K562 (cell line): ENCODE measurements around the gene ZNF546. TPM values are rescaled to one million over a fixed set of nuclear protein-coding genes. Genes with fewer than 3 reads are reported as not detected.
A peak's percentile ranks its signal among the peaks of the same experiment; 100 is the strongest.

Source experiments
- ATAC-seq: fragments of 200-7000 bp; cut with Tn5 transposase; 3 replicates; pipeline ENCODE4 v1.9.1; 2020; ENCODE audit warnings: moderate library complexity
- BruUV-seq: library from RNA; stranded (reverse); fragments of 400-500 nt; replicated peaks from 2 replicates; lab custom pipeline; 2021; lab: Mats Ljungman, UMichigan
- CTCF ChIA-PET: fragments of 300-600 bp; formaldehyde crosslinking; extraction: SDS; loops from one replicate; lab custom pipeline; 2021; ENCODE audit warnings: low intra/inter-chr PET ratio; lab: Yijun Ruan, JAX
- POLR2A ChIA-PET: fragments of 300-600, 350-650 bp; sonication (Branson Sonifier 250); formaldehyde crosslinking; extraction: SDS; loops from one replicate; lab custom pipeline; 2021; ENCODE audit warnings: antibody characterized with exemption, inconsistent platforms; lab: Yijun Ruan, JAX
- DNase-seq, 4 experiments: peaks; one replicate each; pipeline versions ENCODE4 v3.0.0 to v3.0.0-alpha.2; 2011 to 2018; ENCODE audit warnings: low spot score in 3 of 4, mixed read lengths in 3 of 4; ENCODE audit errors: extremely low read depth in 1 of 4
- FAIRE-seq: peaks from 2 replicates; lab custom pipeline; 2011; peaks lifted over from hg19 to GRCh38; lab: Jason Lieb, UNC
- H2AFZ ChIP-seq: 2 replicates; pipeline ENCODE4 v1.6.0; 2011; ENCODE audit warnings: low read depth, low read length, control low read depth, inconsistent platforms
- H3K27ac ChIP-seq: fragments of 200-600 bp; 3 replicates; pipeline ENCODE4 v1.8.0; 2011; ENCODE audit warnings: low read depth, mild to moderate bottlenecking, control low read depth, inconsistent platforms, low read length, moderate library complexity, mixed read lengths; ENCODE audit errors: extremely low read depth
- H3K27me3 ChIP-seq, 2 experiments: fragments of 300-600 bp in 1 of 2; 2 replicates in 1 of 2; 3 replicates in 1 of 2; pipeline versions ENCODE4 v1.6.0 to v1.8.0; 2011; ENCODE audit warnings: inconsistent platforms in 2 of 2, low read length in 2 of 2, mild to moderate bottlenecking in 1 of 2, mixed read lengths in 1 of 2, moderate library complexity in 1 of 2; ENCODE audit not compliant: control insufficient read depth in 2 of 2, insufficient read depth in 2 of 2
- H3K36me3 ChIP-seq: fragments of 300-600 bp; 3 replicates; pipeline ENCODE4 v1.8.0; 2011; ENCODE audit warnings: mild to moderate bottlenecking, low read length, inconsistent platforms; ENCODE audit not compliant: control insufficient read depth, insufficient read depth
- H3K4me1 ChIP-seq, 2 experiments: fragments of 200-600 bp in 1 of 2; replicated peaks in 1 of 2; 2 replicates in 1 of 2; 3 replicates in 1 of 2; pipeline versions ENCODE4 v1.5.1 to v1.8.0; 2011; ENCODE audit warnings: inconsistent platforms in 2 of 2, low read length in 2 of 2, mild to moderate bottlenecking in 1 of 2, mixed read lengths in 1 of 2, moderate library complexity in 1 of 2; ENCODE audit not compliant: control insufficient read depth in 2 of 2, insufficient read depth in 2 of 2
- H3K4me2 ChIP-seq: 2 replicates; pipeline ENCODE4 v1.6.1; 2011; ENCODE audit warnings: low read length, control low read depth, inconsistent platforms, mixed read lengths; ENCODE audit not compliant: insufficient read depth
- H3K4me3 ChIP-seq: fragments of 200-600 bp; sonication (generic), shearing (Covaris generic); 2 replicates; pipeline ENCODE4 v1.5.1; 2016; ENCODE audit warnings: control low read depth, inconsistent platforms
- H3K79me2 ChIP-seq: fragments of 200-600 bp; 3 replicates; pipeline ENCODE4 v1.8.0; 2011; ENCODE audit warnings: low read length, inconsistent platforms; ENCODE audit not compliant: control insufficient read depth, insufficient read depth
- H3K9ac ChIP-seq, 2 experiments: 2 replicates each; pipeline versions ENCODE4 v1.6.0 to v1.6.1; 2011; ENCODE audit warnings: low read depth in 2 of 2, low read length in 2 of 2, control low read depth in 1 of 2, inconsistent platforms in 1 of 2, mild to moderate bottlenecking in 1 of 2, mixed read lengths in 1 of 2; ENCODE audit not compliant: insufficient read depth in 1 of 2
- H3K9me1 ChIP-seq: one replicate; pipeline ENCODE4 v1.6.0; 2011; ENCODE audit warnings: inconsistent platforms, mild to moderate bottlenecking, low read length, moderate library complexity; ENCODE audit not compliant: control insufficient read depth, insufficient read depth
- H3K9me3 ChIP-seq: replicated peaks from 2 replicates; pipeline ENCODE4 v1.5.1; 2011; ENCODE audit warnings: low read depth, low read length, inconsistent platforms; ENCODE audit not compliant: control insufficient read depth, insufficient read depth
- H4K20me1 ChIP-seq: replicated peaks from 2 replicates; pipeline ENCODE4 v1.6.1; 2011; ENCODE audit warnings: low read length, inconsistent platforms, mixed read lengths; ENCODE audit not compliant: control insufficient read depth, insufficient read depth
- FOXK2 ChIP-seq, 2 experiments: fragments of 450-650 bp; IDR thresholded peaks in 1 of 2; conservative IDR thresholded peaks in 1 of 2; 2 replicates each; pipeline ENCODE4 v1.6.1; 2016; ENCODE audit warnings: low read depth in 2 of 2, mild to moderate bottlenecking in 1 of 2
- MCM7 ChIP-seq, 2 experiments: fragments of 450-650 bp; IDR thresholded peaks; 2 replicates each; pipeline ENCODE4 v1.6.1; 2016 to 2018
- MYC ChIP-seq, 2 experiments: fragments of 250-450 bp in 1 of 2; sonication (Bioruptor Pico) in 1 of 2; IDR thresholded peaks; 2 replicates each; pipeline versions ENCODE4 v1.5.1 to v1.6.1; 2012 to 2021; ENCODE audit warnings: low read depth in 2 of 2, borderline replicate concordance in 1 of 2, improper control_type of control experiment in 1 of 2, low read length in 1 of 2, mild to moderate bottlenecking in 1 of 2, moderate library complexity in 1 of 2
- NBN ChIP-seq: fragments of 450-650 bp; IDR thresholded peaks from 2 replicates; pipeline ENCODE4 v1.6.1; 2016; ENCODE audit warnings: low read depth, mild to moderate bottlenecking
- SMAD4 ChIP-seq: fragments of 250-450 bp; sonication (Bioruptor Pico); conservative IDR thresholded peaks from 2 replicates; pipeline ENCODE4 v1.8.0; 2021; ENCODE audit warnings: inconsistent platforms, mild to moderate bottlenecking, moderate library complexity
- ZNF263 ChIP-seq: sonication (generic); formaldehyde crosslinking; IDR thresholded peaks from 2 replicates; pipeline ENCODE4 v1.8.0; 2022; ENCODE audit warnings: mild to moderate bottlenecking, missing genetic modification reagents, borderline replicate concordance
- WGBS: fragments of 100-300 bp; shearing (Covaris generic); methylation state at CpG from one replicate; pipeline ENCODE4 v1.1.6; 2016; ENCODE audit warnings: low coverage, mixed read lengths; ENCODE audit not compliant: insufficient coverage; ENCODE audit errors: missing lambda C conversion rate; 5-methylcytosine and 5-hydroxymethylcytosine counted together
- in situ Hi-C: fragments of 300-500 bp; cut with MboI; formaldehyde crosslinking; loops from 4 replicates; pipeline ENCODE4 v1.15.0; 2018; ENCODE audit warnings: inconsistent platforms, mixed read lengths
- intact Hi-C: fragments of 100-400 bp; cut with micrococcal nuclease; formaldehyde crosslinking; loops from 2 replicates; pipeline ENCODE4 v1.14.2; 2022
- polyA plus RNA-seq, 8 experiments: library from polyadenylated mRNA; depleted of rRNA in 4 of 8; stranded (reverse) in 5 of 8; unstranded in 3 of 8; fragments of >200 nt; fragmentation: Nextera tagmentation in 2 of 8; fragmentation: Illumina TruSeq in 1 of 8; extraction: Ambion mirVana in 2 of 8; extraction: Trizol in 1 of 8; gene quantifications; 2 replicates each; pipeline versions ENCODE4 v1.2.1 to v1.2.3, GENCODE V29; 2011 to 2014; ENCODE audit warnings: inconsistent platforms in 1 of 8, missing spikeins in 1 of 8
- total RNA-seq, 7 experiments: library from RNA; depleted of rRNA in 6 of 7; stranded (reverse); fragments of >200 nt in 6 of 7; fragmentation: Illumina TruSeq in 2 of 7; extraction: Trizol in 2 of 7; gene quantifications; 2 replicates each; pipeline versions ENCODE4 v1.2.1 to v1.2.3, GENCODE V29; 2011 to 2021; ENCODE audit warnings: low replicate concordance in 1 of 7
- TF ChIP-seq, protein P1 (sequence below), 2 experiments: IDR thresholded peaks; 2 replicates each; pipeline ENCODE4 v1.6.1; 2011; ENCODE audit warnings: borderline replicate concordance in 1 of 2, control low read depth in 1 of 2, low read depth in 1 of 2, low read length in 1 of 2, mild to moderate bottlenecking in 1 of 2, mixed read lengths in 1 of 2, moderate library complexity in 1 of 2; ENCODE audit not compliant: insufficient read depth in 1 of 2, insufficient read length in 1 of 2, poor library complexity in 1 of 2, severe bottlenecking in 1 of 2; ENCODE audit errors: extremely low read depth in 1 of 2
- TF ChIP-seq, protein P2 (sequence below), 2 experiments: fragments of 450-650 bp; formaldehyde crosslinking in 1 of 2; IDR thresholded peaks; 2 replicates each; pipeline versions ENCODE4 v1.4.0 to v1.6.1; 2014 to 2020; ENCODE audit warnings: mild to moderate bottlenecking in 2 of 2, borderline replicate concordance in 1 of 2, low read depth in 1 of 2

ZNF546 gene
- total and polyA plus RNA-seq, 9 of the 15 experiments (the other 6 are each of a cell fraction or from before 2014, with no cell fraction given), result 0.73 to 5.1 (median 2.2) TPM

DNA sequence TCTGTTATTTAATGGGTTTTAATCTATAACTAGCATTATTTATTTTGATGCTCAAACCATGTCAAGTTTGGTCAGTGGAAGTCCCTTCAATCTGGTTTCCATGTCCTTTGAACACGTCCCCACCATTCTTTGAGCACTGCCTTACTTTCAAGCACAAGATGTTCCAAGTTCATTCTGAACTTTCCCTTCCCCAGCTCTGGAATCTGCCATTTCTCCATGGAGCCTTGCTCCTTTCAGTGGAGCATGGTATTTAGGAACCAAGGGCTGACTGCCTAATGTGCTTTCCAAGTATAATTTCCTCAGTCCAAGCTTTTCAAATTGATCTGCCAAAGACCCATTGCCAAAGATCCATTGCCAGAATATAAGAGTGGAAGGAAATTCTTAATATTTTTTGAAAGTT, 1.1 kb upstream of the ZNF546 start (continued):
- no peak for TF ChIP-seq MCM7 (IDR thresholded peaks at IDR 0.05)
- no peak for TF ChIP-seq ZNF263 (CRISPR knock-in tag)

- intact Hi-C loops (no loop called here), in situ Hi-C loops (no loop called here)
- POLR2A ChIA-PET, result interaction anchor here (0.5 to 1.0 kb wide), 2 partner anchors 26 to 136 kb away, joined by 3 to 6 read pairs; partner anchors contain the start of gene PSMC4
- Histone ChIP-seq H3K27me3 (no peaks in the 10 kb centered on the region), H3K9ac (peak overlapping the region; percentile 89 to 92), H3K79me2 (peaks cover 24% of the 10 kb centered on the region), H4K20me1 (no peaks in the 10 kb centered on the region), H3K36me3 (no peaks in the 10 kb centered on the region), H2AFZ (peak overlapping the region; percentile 100), H3K9me1 (no peaks in the 10 kb centered on the region), H3K9me3 (peaks cover 2% of the 10 kb centered on the region), H3K4me3 (peak overlapping the region; percentile 72), H3K27ac (peak overlapping the region; percentile 92), H3K4me1 (peaks cover 4 to 12% of the 10 kb centered on the region in 2 experiments; a peak in 3 of 5 replicates), H3K4me2 (peak overlapping the region; percentile 99)
- 4% methylated on average over 19 of the region's 19 CpGs for WGBS
- CTCF ChIA-PET, result no interaction called here
- BruUV-seq, result TSS peak; percentile 89
- ATAC-seq (peak; percentile 59), DNase-seq (peak; percentile 34 to 50 (median 38)), FAIRE-seq (no peak)
- TF ChIP-seq, protein P1, sequence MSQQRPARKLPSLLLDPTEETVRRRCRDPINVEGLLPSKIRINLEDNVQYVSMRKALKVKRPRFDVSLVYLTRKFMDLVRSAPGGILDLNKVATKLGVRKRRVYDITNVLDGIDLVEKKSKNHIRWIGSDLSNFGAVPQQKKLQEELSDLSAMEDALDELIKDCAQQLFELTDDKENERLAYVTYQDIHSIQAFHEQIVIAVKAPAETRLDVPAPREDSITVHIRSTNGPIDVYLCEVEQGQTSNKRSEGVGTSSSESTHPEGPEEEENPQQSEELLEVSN (IDR thresholded peaks at IDR 0.05; ENCODE audit: borderline replicate concordance in 1 of 2, extremely low read depth in 1 of 2, insufficient read depth in 1 of 2, insufficient read length in 1 of 2, low read depth in 1 of 2, low read length in 1 of 2, poor library complexity in 1 of 2, severe bottlenecking in 1 of 2), result peak in 1 of 2 experiments; percentile 5
- TF ChIP-seq FOXK2 (conservative IDR thresholded peaks at IDR 0.05 in 1 of 2, IDR thresholded peaks at IDR 0.05 in 1 of 2; ENCODE audit: low read depth in 2 of 2) (peak in 1 of 2 experiments; percentile 11; a peak in 1 of 4 replicates), MYC (IDR thresholded peaks at IDR 0.05; ENCODE audit: low read depth, low read length) (peak; percentile 72; the same call in 1 of the 2 replicates), MYC (CRISPR knock-in tag; IDR thresholded peaks at IDR 0.05; ENCODE audit: borderline replicate concordance, low read depth) (no peak), NBN (peak; percentile 36; the same call in 1 of the 2 replicates), SMAD4 (CRISPR knock-in tag) (no peak)
- TF ChIP-seq, protein P2, sequence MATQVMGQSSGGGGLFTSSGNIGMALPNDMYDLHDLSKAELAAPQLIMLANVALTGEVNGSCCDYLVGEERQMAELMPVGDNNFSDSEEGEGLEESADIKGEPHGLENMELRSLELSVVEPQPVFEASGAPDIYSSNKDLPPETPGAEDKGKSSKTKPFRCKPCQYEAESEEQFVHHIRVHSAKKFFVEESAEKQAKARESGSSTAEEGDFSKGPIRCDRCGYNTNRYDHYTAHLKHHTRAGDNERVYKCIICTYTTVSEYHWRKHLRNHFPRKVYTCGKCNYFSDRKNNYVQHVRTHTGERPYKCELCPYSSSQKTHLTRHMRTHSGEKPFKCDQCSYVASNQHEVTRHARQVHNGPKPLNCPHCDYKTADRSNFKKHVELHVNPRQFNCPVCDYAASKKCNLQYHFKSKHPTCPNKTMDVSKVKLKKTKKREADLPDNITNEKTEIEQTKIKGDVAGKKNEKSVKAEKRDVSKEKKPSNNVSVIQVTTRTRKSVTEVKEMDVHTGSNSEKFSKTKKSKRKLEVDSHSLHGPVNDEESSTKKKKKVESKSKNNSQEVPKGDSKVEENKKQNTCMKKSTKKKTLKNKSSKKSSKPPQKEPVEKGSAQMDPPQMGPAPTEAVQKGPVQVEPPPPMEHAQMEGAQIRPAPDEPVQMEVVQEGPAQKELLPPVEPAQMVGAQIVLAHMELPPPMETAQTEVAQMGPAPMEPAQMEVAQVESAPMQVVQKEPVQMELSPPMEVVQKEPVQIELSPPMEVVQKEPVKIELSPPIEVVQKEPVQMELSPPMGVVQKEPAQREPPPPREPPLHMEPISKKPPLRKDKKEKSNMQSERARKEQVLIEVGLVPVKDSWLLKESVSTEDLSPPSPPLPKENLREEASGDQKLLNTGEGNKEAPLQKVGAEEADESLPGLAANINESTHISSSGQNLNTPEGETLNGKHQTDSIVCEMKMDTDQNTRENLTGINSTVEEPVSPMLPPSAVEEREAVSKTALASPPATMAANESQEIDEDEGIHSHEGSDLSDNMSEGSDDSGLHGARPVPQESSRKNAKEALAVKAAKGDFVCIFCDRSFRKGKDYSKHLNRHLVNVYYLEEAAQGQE (IDR thresholded peaks at IDR 0.05; ENCODE audit: borderline replicate concordance), result peak; percentile 3; the same call in 1 of the 2 replicates
- TF ChIP-seq, protein P2 (CRISPR knock-in tag; IDR thresholded peaks at IDR 0.05; ENCODE audit: low read depth), result no peak
Observed at GRCh38 chr19:39996218-39996810, 546 bp upstream of the ZNF546 start.
